Left lobe of liver (tissue), 2 donors: Measurements from ENCODE around the gene GATA2. TPM values are rescaled to one million over a fixed set of nuclear protein-coding genes. Genes with fewer than 3 reads are reported as not detected.

Experiments used
- ATAC-seq: fragments of 200-7000 bp; cut with Tn5 transposase; one replicate; pipeline ENCODE4 v1.9.1; 2020; ENCODE audit warnings: mild to moderate bottlenecking, moderate library complexity
- DNase-seq: peaks from one replicate; pipeline ENCODE4 v3.0.0-alpha.2; 2020; ENCODE audit warnings: low spot score
- total RNA-seq: library from RNA; stranded (reverse); gene quantifications from one replicate; pipeline ENCODE4 v1.2.1, GENCODE V29; 2021
- donor health status: DM: no; HTN: no; CAD: no; lungs with moderate emphysema.
- donor health status: DM: no; HTN: yes; CAD: no.

GATA2 gene
- total RNA-seq, 1 donor from 2014 or later, result 1.3 TPM

- DNase-seq, result no peak
- peak; percentile 83 for ATAC-seq
Measured at GRCh38 chr3:128503164-128503651, 10.2 kb upstream of the GATA2 start.

DNA sequence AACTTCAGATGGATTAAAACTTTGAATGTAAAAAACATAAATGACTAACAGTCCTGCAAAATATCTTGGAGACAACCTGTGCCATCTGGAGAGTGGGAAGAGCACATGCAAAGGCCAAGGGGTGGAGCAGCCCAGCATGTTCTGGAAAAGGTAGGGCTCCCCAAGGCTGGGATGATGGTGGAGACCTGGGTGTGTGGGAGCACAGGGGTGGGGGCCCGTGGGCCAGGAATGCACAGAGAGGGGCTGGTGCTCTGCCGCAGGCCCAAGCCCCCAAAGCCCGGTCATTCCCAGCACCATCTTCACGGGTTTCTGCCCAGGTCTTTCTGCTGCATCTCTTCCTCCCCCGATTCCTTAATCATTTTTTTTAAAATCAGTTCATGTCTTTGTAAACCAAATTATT, 9.7 kb upstream of the GATA2 start:
- no peak for DNase-seq
- no peak for ATAC-seq

- ATAC-seq, result no peak
- no peak for DNase-seq
Measured at GRCh38 chr3:128501431-128501830, 8.4 kb upstream of the GATA2 start.

- ATAC-seq (no peak), DNase-seq (peak; percentile 33)
Measured at GRCh38 chr3:128500556-128500955, 7.6 kb upstream of the GATA2 start.

- DNase-seq, result peak; percentile 16
Measured at GRCh38 chr3:128499724-128500275, 6.8 kb upstream of the GATA2 start.

DNA sequence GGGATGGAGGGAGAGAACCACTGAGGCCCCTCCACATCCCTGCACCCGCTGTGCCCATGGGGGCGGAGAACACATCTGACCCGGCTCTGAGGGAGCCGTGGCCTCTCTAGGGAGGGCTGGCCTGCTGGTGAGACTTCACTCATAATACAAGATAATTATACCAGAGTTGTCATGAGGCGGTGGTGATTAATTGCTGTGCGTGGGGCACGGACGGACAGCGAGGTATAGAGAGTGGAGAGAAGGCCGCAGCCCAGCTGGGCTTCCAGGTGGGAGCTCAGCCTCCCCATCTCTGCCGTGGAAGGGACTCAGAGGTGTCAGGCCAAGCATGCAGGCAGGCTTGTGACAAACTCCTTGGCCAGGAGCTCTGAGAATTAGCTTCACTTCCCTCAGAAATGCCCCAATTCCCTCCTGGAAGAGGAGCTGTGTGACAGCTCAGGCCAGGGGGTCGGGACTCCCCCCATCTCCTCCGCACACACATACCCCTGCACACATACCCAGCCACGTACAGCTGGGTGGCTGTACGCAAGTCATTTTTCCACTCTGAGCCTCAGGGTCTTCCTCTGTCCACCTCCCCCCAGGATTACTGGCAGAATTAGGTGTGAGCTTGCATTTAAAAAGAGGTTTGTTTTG, 6.0 kb upstream of the GATA2 start:
- ATAC-seq, result no peak
- DNase-seq, result peak; percentile 30

More at GRCh38 chr3:128499724-128500275, 6.8 kb upstream of the GATA2 start:
- ATAC-seq, result no peak

DNA sequence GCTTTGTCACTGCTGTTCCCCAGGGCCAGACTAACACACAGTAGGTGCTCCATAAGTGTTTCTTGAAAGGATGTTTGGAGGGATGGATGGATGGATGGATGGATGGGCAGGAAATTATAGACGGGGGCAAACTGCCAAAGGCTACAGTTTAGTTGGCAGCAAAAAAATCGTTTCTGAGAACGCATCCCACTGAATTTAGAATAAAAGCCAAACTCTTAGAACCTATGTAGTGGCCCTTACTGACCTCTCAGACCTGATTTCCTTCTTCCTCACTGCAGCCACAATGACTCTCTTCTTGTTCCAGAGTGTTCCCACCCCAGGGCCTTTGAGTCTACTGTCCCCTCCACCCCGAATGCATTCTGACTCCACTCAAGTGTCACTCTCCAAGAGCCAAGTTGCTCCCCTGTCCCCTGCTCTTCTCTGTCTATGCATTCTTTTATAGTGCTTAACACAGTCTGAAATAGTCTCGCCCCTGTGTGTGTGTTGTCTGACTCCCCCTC, 5.2 kb upstream of the GATA2 start:
- ATAC-seq, result no peak
- no peak for DNase-seq

DNA sequence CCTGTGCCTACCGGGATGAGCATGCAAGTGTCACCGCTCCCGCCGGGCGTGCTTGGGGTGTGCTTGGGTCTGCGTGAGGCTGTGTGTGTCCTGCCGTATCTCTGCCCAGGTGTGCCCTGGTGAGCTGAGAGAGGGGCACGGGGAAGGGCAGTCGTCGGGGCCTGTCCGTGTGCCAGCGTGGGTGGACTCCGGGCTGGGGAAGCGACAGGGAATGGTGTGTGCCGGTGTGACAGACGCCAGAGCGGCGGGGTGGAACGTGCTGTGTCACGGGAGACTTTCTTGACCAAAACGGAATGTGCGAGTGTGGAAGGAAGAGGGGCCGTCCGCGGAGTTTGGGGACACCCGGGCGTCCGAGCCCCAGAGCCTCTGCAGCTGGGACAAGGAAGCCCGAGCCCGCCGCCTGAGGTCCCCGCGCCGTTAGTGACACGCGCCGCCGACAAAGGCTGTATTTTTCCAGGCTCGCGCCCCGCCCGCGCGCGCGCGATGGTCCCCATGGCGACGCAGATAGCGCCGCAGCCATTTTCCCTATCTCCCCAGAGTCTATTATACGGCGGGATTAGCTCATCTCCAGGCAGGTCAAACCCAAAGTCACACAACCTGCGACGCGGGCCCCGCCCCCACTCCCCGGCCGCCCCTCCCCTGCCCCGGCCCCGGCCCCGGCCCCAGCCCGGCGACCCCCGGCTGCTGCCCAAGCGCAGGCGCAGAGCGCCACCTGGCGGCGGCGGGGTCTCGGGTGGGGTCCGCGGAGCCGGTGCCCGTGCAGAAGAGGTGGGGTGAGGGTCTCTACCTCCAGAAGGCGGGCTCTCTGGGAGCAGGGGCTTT, 4.5 kb upstream of the GATA2 start:
- peak; percentile 61 for DNase-seq
- peak; percentile 78 for ATAC-seq

GRCh38 chr3:128496602-128497304, 3.8 kb upstream of the GATA2 start:
- DNase-seq (peak; percentile 59), ATAC-seq (peak; percentile 61)

DNA sequence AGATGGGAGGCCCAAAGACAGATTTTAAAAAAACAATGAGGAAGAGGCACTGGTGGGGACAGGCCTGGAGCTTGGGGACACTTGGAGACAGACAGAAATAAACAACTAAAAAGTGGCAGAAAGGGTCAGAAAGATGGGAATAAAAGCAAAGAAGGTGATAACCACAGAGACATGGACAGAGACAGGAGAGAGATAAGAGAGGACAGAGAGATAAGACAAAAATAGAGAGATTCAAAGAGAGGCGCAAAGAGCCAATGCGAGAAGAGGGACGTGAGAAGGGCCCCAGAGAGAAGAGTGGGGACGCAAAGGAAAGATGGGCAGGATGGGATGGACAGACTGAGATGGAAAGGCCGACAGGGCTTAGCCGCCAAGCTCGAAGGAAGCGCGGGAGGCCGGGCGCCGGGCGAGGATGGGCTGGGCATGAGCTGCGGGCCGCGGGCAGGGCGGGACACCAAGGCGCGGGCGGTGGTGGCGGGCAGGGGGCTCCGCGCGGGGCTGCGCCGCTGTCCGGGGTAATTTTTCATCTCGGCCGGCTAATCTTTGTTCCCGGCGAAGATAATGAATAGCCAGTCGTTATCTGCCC, 3.1 kb upstream of the GATA2 start:
- peak; percentile 42 for DNase-seq
- no peak for ATAC-seq

GRCh38 chr3:128495435-128495970, 2.5 kb upstream of the GATA2 start:
- DNase-seq (peak; percentile 40), ATAC-seq (no peak)

DNA sequence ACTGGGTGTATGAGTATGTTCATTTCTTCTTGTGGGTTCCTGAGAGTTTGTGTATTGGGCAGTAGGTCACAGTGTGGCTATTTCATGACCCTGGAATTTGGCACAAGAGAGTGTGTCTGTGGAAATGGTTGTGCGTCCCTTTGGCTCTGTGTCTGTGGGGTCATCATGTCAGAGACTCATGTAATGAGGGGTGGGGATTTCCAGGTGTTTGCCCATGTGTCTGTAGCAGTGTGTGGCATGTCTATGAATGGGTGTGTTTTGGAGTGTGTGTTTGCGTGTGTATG, 1.3 kb upstream of the GATA2 start:
- DNase-seq (peak; percentile 7), ATAC-seq (no peak)

- ATAC-seq (no peak), DNase-seq (peak; percentile 16)
Measured at GRCh38 chr3:128493570-128494366, 767 bp upstream of the GATA2 start.

- ATAC-seq (no peak), DNase-seq (peak; percentile 40)
Measured at GRCh38 chr3:128491941-128492670, 895 bp downstream of the GATA2 start.

- ATAC-seq (no peak), DNase-seq (peak; percentile 41)
Measured at GRCh38 chr3:128491691-128491940, 1.4 kb downstream of the GATA2 start.

GRCh38 chr3:128490915-128491690, 1.9 kb downstream of the GATA2 start:
- ATAC-seq (no peak), DNase-seq (peak; percentile 40)

DNA sequence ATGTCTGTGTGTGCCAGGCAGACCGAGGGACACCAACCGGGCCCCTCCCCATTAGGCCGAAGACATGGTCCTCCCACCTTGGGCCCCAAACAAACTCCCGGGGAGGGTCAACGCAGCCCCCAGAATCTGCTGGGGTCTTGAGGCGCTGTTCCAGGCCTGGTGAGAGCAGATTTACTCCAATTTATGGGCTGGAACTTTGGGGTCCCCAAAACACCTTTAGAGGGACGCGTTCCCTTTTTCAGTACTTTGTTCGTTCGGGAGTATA, 2.4 kb downstream of the GATA2 start:
- ATAC-seq, result no peak
- DNase-seq, result no peak

DNA sequence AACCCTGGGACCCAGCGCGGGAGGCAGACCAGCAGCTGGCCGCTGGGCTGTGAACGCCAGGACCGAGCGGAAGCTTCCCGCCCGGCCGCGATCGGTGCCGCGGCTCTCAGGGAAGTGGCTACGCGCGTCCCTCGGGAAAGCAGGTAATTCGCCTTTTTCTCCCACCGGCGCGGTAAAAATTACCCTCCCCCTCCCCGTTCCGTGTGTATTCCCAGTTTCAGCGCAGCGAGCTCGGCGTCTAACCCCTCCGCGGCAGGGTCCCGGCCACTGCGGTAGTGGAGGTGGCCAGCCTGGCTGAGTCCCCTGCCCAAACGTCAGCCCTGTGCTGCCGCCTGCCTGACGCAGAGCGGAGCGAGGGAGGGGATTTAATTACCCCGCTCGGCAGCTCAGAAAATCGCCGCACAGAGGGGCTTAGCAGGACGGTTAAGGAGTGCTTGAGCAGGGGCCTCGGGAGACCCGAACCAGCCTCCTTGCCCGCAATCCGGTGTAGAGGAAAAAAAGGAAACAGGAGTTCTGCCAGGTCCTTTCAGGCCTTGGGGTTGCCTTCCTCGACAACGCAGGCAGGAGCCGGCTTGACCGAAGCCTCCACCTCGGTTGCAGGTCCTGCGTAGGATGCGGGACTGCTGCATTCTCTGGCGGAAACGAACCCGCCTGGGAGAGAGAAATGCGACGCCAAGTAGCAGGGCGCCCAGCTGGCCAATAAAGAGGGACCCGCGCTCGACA, 2.9 kb downstream of the GATA2 start:
- DNase-seq, result no peak
- ATAC-seq, result peak; percentile 46

- no peak for DNase-seq
- no peak for ATAC-seq
Measured at GRCh38 chr3:128489674-128489926, 3.4 kb downstream of the GATA2 start.
